Fibroblast of upper back skin (primary cell): Measurements from ENCODE around the gene PON1.
A peak's percentile ranks its signal among the peaks of the same experiment; 100 is the strongest.

Experiments
- DNase-seq: peaks from one replicate; pipeline ENCODE4 v3.0.0-alpha.2; 2013

PON1 gene

GRCh38 chr7:95324431-95324830 is at the start of gene PON1:
TSS of gene PON1 (minus strand) at chr7:95324532. CDS start at chr7:95324475, 57 bp downstream.
- DNase-seq = no peak

- no peak for DNase-seq
Measured at GRCh38 chr7:95373323-95373722, 49.0 kb upstream of the PON1 start.

- DNase-seq = no peak
Measured at GRCh38 chr7:95368235-95368634, 43.9 kb upstream of the PON1 start.

GRCh38 chr7:95367606-95368005 is 43.3 kb upstream of the PON1 start:
- DNase-seq = no peak

GRCh38 chr7:95365151-95365550 is 40.8 kb upstream of the PON1 start:
- peak; percentile 10 for DNase-seq

- no peak for DNase-seq
Measured at GRCh38 chr7:95357623-95358022, 33.3 kb upstream of the PON1 start.

GRCh38 chr7:95342642-95343307 is 18.4 kb upstream of the PON1 start:
- no peak for DNase-seq

- DNase-seq = no peak
Measured at GRCh38 chr7:95342029-95342428, 17.7 kb upstream of the PON1 start.

- no peak for DNase-seq
Measured at GRCh38 chr7:95340491-95340890, 16.2 kb upstream of the PON1 start.

- no peak for DNase-seq
Measured at GRCh38 chr7:95338832-95339231, 14.5 kb upstream of the PON1 start.

GRCh38 chr7:95335093-95335492 is 10.8 kb upstream of the PON1 start:
- DNase-seq = peak; percentile 98

- peak; percentile 67 for DNase-seq
Measured at GRCh38 chr7:95334447-95334846, 10.1 kb upstream of the PON1 start.

GRCh38 chr7:95330961-95331337 is 6.6 kb upstream of the PON1 start:
- DNase-seq = peak; percentile 20

- peak; percentile 66 for DNase-seq
Measured at GRCh38 chr7:95330204-95330960, 6.0 kb upstream of the PON1 start.

GRCh38 chr7:95327356-95327755 is 3.0 kb upstream of the PON1 start:
- no peak for DNase-seq

- DNase-seq = no peak
Measured at GRCh38 chr7:95323410-95324129, 762 bp downstream of the PON1 start.

- DNase-seq = peak; percentile 60
Measured at GRCh38 chr7:95322854-95323253, 1.5 kb downstream of the PON1 start.

GRCh38 chr7:95322396-95322795 is 1.9 kb downstream of the PON1 start:
- peak; percentile 68 for DNase-seq

GRCh38 chr7:95321720-95322119 is 2.6 kb downstream of the PON1 start:
- no peak for DNase-seq

- DNase-seq = no peak
Measured at GRCh38 chr7:95320651-95321050, 3.7 kb downstream of the PON1 start.

GRCh38 chr7:95319570-95319969 is 4.8 kb downstream of the PON1 start:
- DNase-seq = no peak

- DNase-seq = no peak
Measured at GRCh38 chr7:95318501-95319100, 5.7 kb downstream of the PON1 start.

GRCh38 chr7:95317966-95318365 is 6.4 kb downstream of the PON1 start:
- DNase-seq = no peak

GRCh38 chr7:95317546-95317945 is 6.8 kb downstream of the PON1 start:
- DNase-seq = no peak
